Measurements from ENCODE around the gene TCEA2. TPM values are rescaled to one million over a fixed set of nuclear protein-coding genes. Genes with fewer than 3 reads are reported as not detected.

TCEA2 gene
- total and polyA plus RNA-seq, 2 donors (not counting 1 experiment from before 2014, with no cell fraction given) = 58.1 to 63.9 TPM

- intact Hi-C loops (cut with micrococcal nuclease) = no loop called here
- no peak overlapping the region for H3K9ac ChIP-seq (ENCODE audit: low read length)
- H3K4me2 ChIP-seq (replicated peaks; ENCODE audit: low read depth, low read length, poor library complexity, severe bottlenecking) = no peak overlapping the region
- Mint-ChIP-seq H3K27ac (no peak overlapping the region), H3K27me3 (peaks cover 39% of the 10 kb centered on the region), H3K4me3 (no peak overlapping the region), H3K4me1 (peaks cover 20% of the 10 kb centered on the region), H3K9me3 (ENCODE audit: insufficient read depth) (no peaks in the 10 kb centered on the region)
- DNase-seq = no peak
- no peaks in the 10 kb centered on the region for H4K20me1 ChIP-seq (ENCODE audit: control insufficient read depth, insufficient read depth, low read length, poor library complexity, severe bottlenecking)
- no peak for TF ChIP-seq CTCF (IDR thresholded peaks at IDR 0.05)
- no peak for TF ChIP-seq EZH2 (IDR thresholded peaks at IDR 0.05; ENCODE audit: borderline replicate concordance, insufficient read depth, low read depth, low read length, poor library complexity, severe bottlenecking)
- H3K4me1 ChIP-seq (ENCODE audit: control insufficient read depth in 2 of 2, insufficient read depth in 2 of 2, low read length in 2 of 2) = peaks cover 20 to 21% of the 10 kb centered on the region in 2 donors
- no peak for ATAC-seq (ENCODE audit: low read depth)
- peaks cover 0 to 33% (median 11%) of the 10 kb centered on the region in 4 experiments for H3K27me3 ChIP-seq (replicated peaks in 1 of 4; ENCODE audit: control extremely low read depth in 1 of 4, control insufficient read depth in 3 of 4, insufficient read depth in 4 of 4, low read length in 3 of 4)
- H3K27ac ChIP-seq (ENCODE audit: low read length in 2 of 2) = no peak overlapping the region
- H3K79me2 ChIP-seq (ENCODE audit: control insufficient read depth, insufficient read depth, low read length) = no peaks in the 10 kb centered on the region
- peaks cover 0 to 3% (median 0%) of the 10 kb centered on the region in 3 donors for H3K9me3 ChIP-seq (ENCODE audit: control extremely low read depth in 1 of 3, control insufficient read depth in 2 of 3, insufficient read depth in 1 of 3, low read length in 2 of 3)
- H3K4me3 ChIP-seq (ENCODE audit: control extremely low read depth in 1 of 5, extremely low read depth in 1 of 5, insufficient read depth in 1 of 5, low read depth in 2 of 5, low read length in 4 of 5) = no peak overlapping the region
- CTCF ChIA-PET = interaction anchor here (0.7 to 0.9 kb wide), 3 partner anchors 14 to 186 kb away, joined by 3 to 5 read pairs (median 3); no protein-coding TSS in a partner anchor
- H2AFZ ChIP-seq (ENCODE audit: insufficient read depth, low read depth, low read length, poor library complexity, severe bottlenecking) = no peak overlapping the region
- H3K36me3 ChIP-seq (replicated peaks in 1 of 2; ENCODE audit: control extremely low read depth in 1 of 2, control insufficient read depth in 1 of 2, extremely low read depth in 1 of 2, insufficient read depth in 2 of 2, low read length in 1 of 2) = no peaks in the 10 kb centered on the region
- no CpG with 5 or more reads among the region's 9 CpGs for WGBS (ENCODE audit: insufficient coverage)
- POLR2A ChIA-PET = interaction anchor here (1.6 kb wide), 1 partner anchor 34 kb away, joined by 4 read pairs; no protein-coding TSS in a partner anchor
These were observed 19.2 kb upstream of the TCEA2 start for GRCh38 chr20:64043768-64044167.

- peaks cover 0 to 3% (median 0%) of the 10 kb centered on the region in 3 donors for H3K9me3 ChIP-seq (ENCODE audit: control extremely low read depth in 1 of 3, control insufficient read depth in 2 of 3, insufficient read depth in 1 of 3, low read length in 2 of 3)
- ATAC-seq (ENCODE audit: low read depth) (no peak), DNase-seq (no peak)
- H2AFZ ChIP-seq (ENCODE audit: insufficient read depth, low read depth, low read length, poor library complexity, severe bottlenecking) = no peak overlapping the region
- no peak overlapping the region for H3K4me2 ChIP-seq (replicated peaks; ENCODE audit: low read depth, low read length, poor library complexity, severe bottlenecking)
- no peaks in the 10 kb centered on the region for H3K79me2 ChIP-seq (ENCODE audit: control insufficient read depth, insufficient read depth, low read length)
- peaks cover 0 to 34% (median 11%) of the 10 kb centered on the region in 4 experiments for H3K27me3 ChIP-seq (replicated peaks in 1 of 4; ENCODE audit: control extremely low read depth in 1 of 4, control insufficient read depth in 3 of 4, insufficient read depth in 4 of 4, low read length in 3 of 4)
- peaks cover 16% of the 10 kb centered on the region for H3K4me1 Mint-ChIP-seq
- H3K27me3 Mint-ChIP-seq = peaks cover 39% of the 10 kb centered on the region
- ChIA-PET CTCF (interaction anchor here (1.0 kb wide), 1 partner anchor 13 kb away, joined by 3 read pairs; no protein-coding TSS in a partner anchor), POLR2A (interaction anchor here (1.6 kb wide), 1 partner anchor 33 kb away, joined by 4 read pairs; no protein-coding TSS in a partner anchor)
- no peak overlapping the region for H3K9ac ChIP-seq (ENCODE audit: low read length)
- H3K27ac Mint-ChIP-seq = peak overlapping the region; percentile 20
- H3K4me3 Mint-ChIP-seq = no peak overlapping the region
- 98% methylated on average over 11 of the region's 14 CpGs for WGBS (ENCODE audit: insufficient coverage)
- intact Hi-C loops (cut with micrococcal nuclease) = no loop called here
- TF ChIP-seq CTCF (IDR thresholded peaks at IDR 0.05) = no peak
- H3K4me1 ChIP-seq (ENCODE audit: control insufficient read depth in 2 of 2, insufficient read depth in 2 of 2, low read length in 2 of 2) = peaks cover 13 to 15% of the 10 kb centered on the region in 2 donors
- H3K9me3 Mint-ChIP-seq (ENCODE audit: insufficient read depth) = no peaks in the 10 kb centered on the region
- H3K36me3 ChIP-seq (replicated peaks in 1 of 2; ENCODE audit: control extremely low read depth in 1 of 2, control insufficient read depth in 1 of 2, extremely low read depth in 1 of 2, insufficient read depth in 2 of 2, low read length in 1 of 2) = no peaks in the 10 kb centered on the region
- no peak overlapping the region for H3K4me3 ChIP-seq (ENCODE audit: control extremely low read depth in 1 of 5, extremely low read depth in 1 of 5, insufficient read depth in 1 of 5, low read depth in 2 of 5, low read length in 4 of 5)
- H4K20me1 ChIP-seq (ENCODE audit: control insufficient read depth, insufficient read depth, low read length, poor library complexity, severe bottlenecking) = no peaks in the 10 kb centered on the region
- no peak overlapping the region for H3K27ac ChIP-seq (ENCODE audit: low read length in 2 of 2)
These were observed 18.3 kb upstream of the TCEA2 start for GRCh38 chr20:64044484-64045247.

Data from B cell (primary cell).